ENCODE results near the gene EPHA1.

- TF ChIP-seq CTCF (IDR thresholded peaks at IDR 0.05), result no peak
- no peak for TF ChIP-seq REST (IDR thresholded peaks at IDR 0.05; ENCODE audit: low read depth, low read length)
- TF ChIP-seq NFIC (IDR thresholded peaks at IDR 0.05; ENCODE audit: borderline replicate concordance), result no peak
- no peak for TF ChIP-seq FOXJ3 (CRISPR knock-in tag; IDR thresholded peaks at IDR 0.05)
- TF ChIP-seq RFX5 (IDR thresholded peaks at IDR 0.05; ENCODE audit: low read length), result no peak
- no peak for TF ChIP-seq YY1 (IDR thresholded peaks at IDR 0.05; ENCODE audit: low read depth)
- TF ChIP-seq, protein P1, sequence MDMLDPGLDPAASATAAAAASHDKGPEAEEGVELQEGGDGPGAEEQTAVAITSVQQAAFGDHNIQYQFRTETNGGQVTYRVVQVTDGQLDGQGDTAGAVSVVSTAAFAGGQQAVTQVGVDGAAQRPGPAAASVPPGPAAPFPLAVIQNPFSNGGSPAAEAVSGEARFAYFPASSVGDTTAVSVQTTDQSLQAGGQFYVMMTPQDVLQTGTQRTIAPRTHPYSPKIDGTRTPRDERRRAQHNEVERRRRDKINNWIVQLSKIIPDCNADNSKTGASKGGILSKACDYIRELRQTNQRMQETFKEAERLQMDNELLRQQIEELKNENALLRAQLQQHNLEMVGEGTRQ (IDR thresholded peaks at IDR 0.05; ENCODE audit: borderline replicate concordance, low read depth, low read length), result no peak
- TF ChIP-seq FOSL2 (IDR thresholded peaks at IDR 0.05; ENCODE audit: borderline replicate concordance, low read depth), result no peak
These were observed 31.2 kb upstream of the EPHA1 start for GRCh38 chr7:143439866-143440265.
